Motor neuron (in vitro differentiated cells): ENCODE measurements around the gene CHMP6. TPM values are rescaled to one million over a fixed set of nuclear protein-coding genes. Genes with fewer than 3 reads are reported as not detected.

Source experiments
- ATAC-seq, 8 experiments: fragments of 200-7000 bp; cut with Tn5 transposase; replicated peaks in 6 of 8; 2 replicates each; pipeline ENCODE4 v1.8.0; 2021; ENCODE audit warnings: mild to moderate bottlenecking in 8 of 8, moderate library complexity in 8 of 8
- H3K27ac ChIP-seq, 2 donors: fragments of 250-450 bp; sonication (Bioruptor Pico); 2 replicates each; pipeline ENCODE4 v1.9.0; 2021; ENCODE audit warnings: antibody characterized with exemption in 2 of 2, mild to moderate bottlenecking in 2 of 2, moderate library complexity in 1 of 2
- H3K4me1 ChIP-seq, 2 donors: fragments of 250-450 bp; sonication (Bioruptor Pico); replicated peaks in 1 of 2; 2 replicates each; pipeline ENCODE4 v1.6.1; 2021; ENCODE audit warnings: antibody characterized with exemption in 2 of 2, mild to moderate bottlenecking in 2 of 2, moderate library complexity in 1 of 2
- H3K4me3 ChIP-seq, 5 donors: fragments of 250-450 bp; sonication (Bioruptor Pico); 2 replicates each; pipeline ENCODE4 v1.9.0; 2021; ENCODE audit warnings: antibody characterized with exemption in 5 of 5, mild to moderate bottlenecking in 5 of 5, moderate library complexity in 4 of 5
- WGBS, 10 experiments: fragments of 450-650 bp; shearing (Covaris generic); methylation state at CpG; one replicate each; pipeline ENCODE4 v1.0.0; 2022; 5-methylcytosine and 5-hydroxymethylcytosine counted together
- in situ Hi-C, 9 experiments: fragments of 400-800 bp; cut with MboI; loops; one replicate each; pipeline ENCODE4 v1.15.0; 2021; ENCODE audit warnings: low sequenced_read_pairs in 9 of 9, low pct_unique_long_range_greater_than_20kb in 2 of 9; ENCODE audit not compliant: unreplicated experiment in 9 of 9
- total RNA-seq, 8 experiments: library from RNA; unstranded; fragments of 300-600 nt; gene quantifications; 2 replicates each; pipeline versions ENCODE4 v1.2.3 to v1.2.4, GENCODE V29; 2022

Gene CHMP6
- total RNA-seq, 8 experiments from 2014 or later = 13.1 to 27.2 (median 21.7) TPM

- no peak overlapping the region for H3K4me3 ChIP-seq
- 70 to 100% (median 86%) methylated on average over 2 to 9 of the region's 31 CpGs; no CpG with 5 or more reads in 5 of the 10 experiments for WGBS, 10 experiments
- no peak overlapping the region for H3K27ac ChIP-seq
- in situ Hi-C loops = no loop called here
- ATAC-seq = no peak
- peaks cover 0 to 17% of the 10 kb centered on the region in 2 donors for H3K4me1 ChIP-seq
Observed at GRCh38 chr17:80960797-80961452, 30.7 kb upstream of the CHMP6 start.

- Histone ChIP-seq H3K4me1 (peaks cover 0 to 17% of the 10 kb centered on the region in 2 donors), H3K4me3 (no peak overlapping the region), H3K27ac (peak overlapping the region in 1 of 2 donors; percentile 58)
- peak in 2 of 8 experiments; percentile 8 to 42 for ATAC-seq
- WGBS, 10 experiments = 0 to 100% (median 75%) methylated on average over 1 to 13 of the region's 21 CpGs; no CpG with 5 or more reads in 1 of the 10 experiments
- in situ Hi-C loops = no loop called here
Observed at GRCh38 chr17:80961541-80962330, 29.9 kb upstream of the CHMP6 start.

GRCh38 chr17:80962356-80963329 lies 29.0 kb upstream of the CHMP6 start:
- in situ Hi-C loops = no loop called here
- peak overlapping the region in 1 of 2 donors; percentile 58 for H3K27ac ChIP-seq
- peaks cover 0 to 17% of the 10 kb centered on the region in 2 donors for H3K4me1 ChIP-seq
- no peak overlapping the region for H3K4me3 ChIP-seq
- 71 to 97% (median 82%) methylated on average over 1 to 12 of the region's 41 CpGs; no CpG with 5 or more reads in 5 of the 10 experiments for WGBS, 10 experiments
- ATAC-seq = peak in 1 of 8 experiments; percentile 1

GRCh38 chr17:80963812-80964543 lies 27.7 kb upstream of the CHMP6 start:
- H3K27ac ChIP-seq = no peak overlapping the region
- no peak overlapping the region for H3K4me3 ChIP-seq
- no peak for ATAC-seq
- in situ Hi-C loops = no loop called here
- peaks cover 8 to 17% of the 10 kb centered on the region in 2 donors for H3K4me1 ChIP-seq
- 64 to 100% (median 73%) methylated on average over 1 to 12 of the region's 49 CpGs; no CpG with 5 or more reads in 7 of the 10 experiments for WGBS, 10 experiments

- H3K4me1 ChIP-seq = peaks cover 11 to 22% of the 10 kb centered on the region in 2 donors
- H3K27ac ChIP-seq = no peak overlapping the region
- H3K4me3 ChIP-seq = no peak overlapping the region
- WGBS, 10 experiments = 65 to 100% (median 80%) methylated on average over 1 to 7 of the region's 14 CpGs; no CpG with 5 or more reads in 5 of the 10 experiments
- in situ Hi-C loops = no loop called here
- no peak for ATAC-seq
Observed at GRCh38 chr17:80964544-80964856, 27.1 kb upstream of the CHMP6 start.

GRCh38 chr17:80964859-80965580 lies 26.6 kb upstream of the CHMP6 start:
- Histone ChIP-seq H3K4me1 (peaks cover 15 to 27% of the 10 kb centered on the region in 2 donors), H3K4me3 (no peak overlapping the region), H3K27ac (no peak overlapping the region)
- WGBS, 10 experiments = 20 to 95% (median 80%) methylated on average over 1 to 4 of the region's 36 CpGs; no CpG with 5 or more reads in 5 of the 10 experiments
- ATAC-seq = peak in 2 of 8 experiments; percentile 2 to 54
- in situ Hi-C loops = no loop called here

GRCh38 chr17:80965606-80966005 lies 26.0 kb upstream of the CHMP6 start:
- H3K4me3 ChIP-seq = no peak overlapping the region
- 92 to 100% methylated on average over 1 to 4 of the region's 21 CpGs; no CpG with 5 or more reads in 8 of the 10 experiments for WGBS, 10 experiments
- peaks cover 21 to 33% of the 10 kb centered on the region in 2 donors for H3K4me1 ChIP-seq
- no peak for ATAC-seq
- no peak overlapping the region for H3K27ac ChIP-seq
- in situ Hi-C loops = no loop called here

GRCh38 chr17:80967404-80967872 lies 24.2 kb upstream of the CHMP6 start:
- Histone ChIP-seq H3K4me1 (peaks cover 28 to 32% of the 10 kb centered on the region in 2 donors), H3K27ac (no peak overlapping the region), H3K4me3 (no peak overlapping the region)
- 60 to 100% (median 80%) methylated on average over 1 to 2 of the region's 19 CpGs; no CpG with 5 or more reads in 6 of the 10 experiments for WGBS, 10 experiments
- in situ Hi-C loops = no loop called here
- ATAC-seq = no peak

GRCh38 chr17:80968602-80969029 lies 23.0 kb upstream of the CHMP6 start:
- ATAC-seq = peak in 6 of 8 experiments; percentile 16 to 76 (median 51)
- peaks cover 28% of the 10 kb centered on the region in 2 donors for H3K4me1 ChIP-seq
- H3K4me3 ChIP-seq = no peak overlapping the region
- 23 to 100% methylated on average over 1 to 3 of the region's 17 CpGs; no CpG with 5 or more reads in 8 of the 10 experiments for WGBS, 10 experiments
- in situ Hi-C loops = no loop called here
- H3K27ac ChIP-seq = no peak overlapping the region

- H3K27ac ChIP-seq = no peak overlapping the region
Observed at GRCh38 chr17:80969030-80969673, 22.5 kb upstream of the CHMP6 start.

GRCh38 chr17:80969674-80970043 lies 22.0 kb upstream of the CHMP6 start:
- H3K27ac ChIP-seq = peak overlapping the region in 1 of 2 donors; percentile 16
- in situ Hi-C loops = loop anchor here in 2 of 9 experiments (10.0 kb wide), 1 partner anchor 545 kb away; no protein-coding TSS in a partner anchor
- no peak for ATAC-seq
- no peak overlapping the region for H3K4me3 ChIP-seq
- peaks cover 28% of the 10 kb centered on the region in 2 donors for H3K4me1 ChIP-seq
- 82 to 97% methylated on average over 2 to 6 of the region's 10 CpGs; no CpG with 5 or more reads in 8 of the 10 experiments for WGBS, 10 experiments

More at GRCh38 chr17:80969030-80969673, 22.5 kb upstream of the CHMP6 start:
- H3K4me3 ChIP-seq = no peak overlapping the region
- 0 to 100% (median 82%) methylated on average over 1 to 3 of the region's 20 CpGs; no CpG with 5 or more reads in 7 of the 10 experiments for WGBS, 10 experiments
- peak in 1 of 8 experiments; percentile 24 for ATAC-seq
- H3K4me1 ChIP-seq = peaks cover 28% of the 10 kb centered on the region in 2 donors
- in situ Hi-C loops = no loop called here
